Left ventricle myocardium inferior (tissue), 1 donor: ENCODE results near the gene SERGEF. TPM values are rescaled to one million over a fixed set of nuclear protein-coding genes. Genes with fewer than 3 reads are reported as not detected.
A peak's percentile ranks its signal among the peaks of the same experiment; 100 is the strongest.

ENCODE experiments used
- DNase-seq: peaks from one replicate; pipeline ENCODE4 v3.0.0-alpha.2; 2020
- H3K27ac ChIP-seq: fragments of 200-600 bp; replicated peaks from 2 replicates; pipeline ENCODE4 v1.8.0; 2021
- H3K27me3 ChIP-seq: fragments of 200-600 bp; 2 replicates; pipeline ENCODE4 v1.8.0; 2021; ENCODE audit warnings: low read depth
- H3K36me3 ChIP-seq: fragments of 200-600 bp; 2 replicates; pipeline ENCODE4 v1.8.0; 2021
- H3K4me1 ChIP-seq: fragments of 200-600 bp; 2 replicates; pipeline ENCODE4 v1.8.0; 2021
- H3K4me3 ChIP-seq: fragments of 200-600 bp; 2 replicates; pipeline ENCODE4 v1.8.0; 2021; ENCODE audit warnings: mild to moderate bottlenecking, moderate library complexity
- H3K9me3 ChIP-seq: fragments of 200-600 bp; replicated peaks from 2 replicates; pipeline ENCODE4 v1.8.0; 2021
- CTCF ChIP-seq: fragments of 200-600 bp; IDR thresholded peaks from 2 replicates; pipeline ENCODE4 v1.8.0; 2021; ENCODE audit warnings: antibody characterized with exemption, mild to moderate bottlenecking, borderline replicate concordance
- intact Hi-C: fragments of 100-400 bp; cut with micrococcal nuclease; formaldehyde crosslinking; loops from one replicate; pipeline ENCODE4 v1.11.0; 2022
- total RNA-seq: library from RNA; stranded (reverse); fragmentation: NEBNext Ultra II Directional; extraction: Animal tissue kit (Norgen Biotek cat#: 25700); gene quantifications from one replicate; pipeline ENCODE4 v1.2.1, GENCODE V29; 2021
- donor health status: DM: no; HTN: yes; CAD: no; lungs with severe emphysema.

The SERGEF gene
- total RNA-seq, 1 donor from 2014 or later, result 13.1 TPM

DNA sequence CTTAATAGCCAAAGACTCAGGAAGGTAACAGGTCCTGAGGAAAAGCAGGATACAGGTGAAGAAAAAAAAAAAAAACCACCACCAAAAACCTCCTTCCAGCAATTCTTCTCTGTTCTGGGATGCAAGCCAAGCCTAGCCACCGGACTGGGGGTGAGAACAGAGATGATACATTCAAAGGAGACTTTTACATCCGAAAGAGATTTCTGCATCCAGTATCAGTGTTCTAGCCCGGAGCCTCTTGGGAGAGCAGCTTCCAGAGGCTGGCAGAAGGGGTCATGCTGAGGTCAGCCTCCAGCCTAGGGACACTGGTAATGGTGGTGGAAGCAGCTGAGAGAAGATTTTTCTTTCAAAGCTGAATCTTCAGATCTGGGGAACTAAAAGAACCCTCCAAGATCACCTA lies 202.1 kb downstream of the SERGEF start:
- Histone ChIP-seq H3K27me3 (no peaks in the 10 kb centered on the region), H3K4me1 (peaks cover 47% of the 10 kb centered on the region)

DNA sequence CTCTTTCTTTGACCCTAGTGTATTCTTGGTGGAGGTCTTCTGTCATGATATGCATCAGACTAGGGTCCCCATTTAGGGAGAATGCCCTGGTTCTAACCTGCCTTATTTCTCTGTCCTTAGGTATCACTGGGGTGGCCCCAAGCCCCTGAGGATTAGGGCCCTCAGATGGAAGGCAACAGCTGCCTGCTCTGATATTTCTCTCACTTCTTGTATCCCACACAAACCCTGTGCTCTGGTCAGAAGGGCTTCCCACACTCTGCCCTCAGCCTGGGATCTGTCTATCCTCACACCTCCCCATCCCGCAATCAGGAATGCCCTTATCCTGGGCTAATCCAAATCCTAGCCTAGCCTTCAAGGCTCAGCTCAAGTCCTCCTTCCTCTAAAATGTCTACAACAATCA lies 202.8 kb downstream of the SERGEF start:
- Histone ChIP-seq H3K9me3 (no peaks in the 10 kb centered on the region), H3K36me3 (no peaks in the 10 kb centered on the region), H3K27ac (no peak overlapping the region), H3K27me3 (no peaks in the 10 kb centered on the region), H3K4me1 (peaks cover 52% of the 10 kb centered on the region), H3K4me3 (no peak overlapping the region)
- intact Hi-C loops, result no loop called here
- TF ChIP-seq CTCF, result no peak
- DNase-seq, result no peak

More for the DNA sequence above, 202.1 kb downstream of the SERGEF start:
- no peak overlapping the region for H3K27ac ChIP-seq
- TF ChIP-seq CTCF, result no peak
- no peak for DNase-seq
- intact Hi-C loops, result no loop called here
- no peak overlapping the region for H3K4me3 ChIP-seq
- no peaks in the 10 kb centered on the region for H3K9me3 ChIP-seq
- H3K36me3 ChIP-seq, result no peaks in the 10 kb centered on the region

GRCh38 chr11:17807034-17807433 lies 205.8 kb downstream of the SERGEF start:
- H3K27me3 ChIP-seq, result no peaks in the 10 kb centered on the region
- no peak overlapping the region for H3K27ac ChIP-seq
- H3K4me1 ChIP-seq, result peaks cover 38% of the 10 kb centered on the region
- DNase-seq, result no peak
- no peak for TF ChIP-seq CTCF
- H3K9me3 ChIP-seq, result no peaks in the 10 kb centered on the region
- intact Hi-C loops, result no loop called here
- no peak overlapping the region for H3K4me3 ChIP-seq
- H3K36me3 ChIP-seq, result no peaks in the 10 kb centered on the region

DNA sequence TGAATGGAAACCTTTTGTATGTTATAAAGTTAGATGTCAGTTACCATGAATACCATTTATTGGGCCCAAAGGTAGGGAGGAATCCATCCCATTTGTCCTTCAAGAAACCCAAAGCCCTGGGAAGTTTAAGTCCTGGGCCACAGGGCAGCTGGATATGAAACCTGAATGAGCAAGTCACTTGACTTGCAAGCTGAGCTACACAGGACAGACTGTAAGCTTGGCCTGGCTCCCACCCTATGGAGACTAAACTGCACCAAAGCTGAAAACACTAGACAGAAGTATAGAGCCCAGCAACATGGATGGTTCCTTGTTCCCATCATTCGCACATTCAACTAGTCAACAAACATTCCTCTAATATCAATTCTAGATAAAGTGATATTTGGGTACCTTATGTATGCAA lies 207.0 kb downstream of the SERGEF start:
- H3K4me1 ChIP-seq, result peaks cover 26% of the 10 kb centered on the region
- no peaks in the 10 kb centered on the region for H3K9me3 ChIP-seq
- H3K27ac ChIP-seq, result peak overlapping the region; percentile 13
- no peak for TF ChIP-seq CTCF
- H3K27me3 ChIP-seq, result no peaks in the 10 kb centered on the region
- no peaks in the 10 kb centered on the region for H3K36me3 ChIP-seq
- intact Hi-C loops, result no loop called here
- H3K4me3 ChIP-seq, result no peak overlapping the region
- DNase-seq, result no peak

- no peak overlapping the region for H3K27ac ChIP-seq
- H3K27me3 ChIP-seq, result no peaks in the 10 kb centered on the region
- TF ChIP-seq CTCF, result no peak
- H3K4me1 ChIP-seq, result peaks cover 25% of the 10 kb centered on the region
- no peaks in the 10 kb centered on the region for H3K36me3 ChIP-seq
- no peak for DNase-seq
- intact Hi-C loops, result no loop called here
- no peaks in the 10 kb centered on the region for H3K9me3 ChIP-seq
- H3K4me3 ChIP-seq, result no peak overlapping the region
These were observed 207.8 kb downstream of the SERGEF start for GRCh38 chr11:17805043-17805442.

GRCh38 chr11:17803754-17804334 lies 209.0 kb downstream of the SERGEF start:
- Histone ChIP-seq H3K36me3 (no peaks in the 10 kb centered on the region), H3K27me3 (no peaks in the 10 kb centered on the region), H3K9me3 (no peaks in the 10 kb centered on the region), H3K27ac (no peak overlapping the region), H3K4me3 (no peak overlapping the region), H3K4me1 (peaks cover 35% of the 10 kb centered on the region)
- TF ChIP-seq CTCF, result no peak
- DNase-seq, result no peak
- intact Hi-C loops, result no loop called here
